HG02852 (cell line): ENCODE measurements around the gene UBTD1.

Experiments
- ATAC-seq: cut with Tn5 transposase; IDR thresholded peaks from one replicate; pipeline ENCODE4 v1.9.1; 2021; ENCODE audit warnings: mild to moderate bottlenecking, moderate library complexity; ENCODE audit not compliant: unreplicated experiment

The UBTD1 gene

GRCh38 chr10:97578171-97578844 lies 79.6 kb downstream of the UBTD1 start:
- no peak for ATAC-seq

- no peak for ATAC-seq
These were observed 82.0 kb downstream of the UBTD1 start for GRCh38 chr10:97580421-97581367.

- ATAC-seq: no peak
These were observed 83.4 kb downstream of the UBTD1 start for GRCh38 chr10:97582169-97582568.

DNA sequence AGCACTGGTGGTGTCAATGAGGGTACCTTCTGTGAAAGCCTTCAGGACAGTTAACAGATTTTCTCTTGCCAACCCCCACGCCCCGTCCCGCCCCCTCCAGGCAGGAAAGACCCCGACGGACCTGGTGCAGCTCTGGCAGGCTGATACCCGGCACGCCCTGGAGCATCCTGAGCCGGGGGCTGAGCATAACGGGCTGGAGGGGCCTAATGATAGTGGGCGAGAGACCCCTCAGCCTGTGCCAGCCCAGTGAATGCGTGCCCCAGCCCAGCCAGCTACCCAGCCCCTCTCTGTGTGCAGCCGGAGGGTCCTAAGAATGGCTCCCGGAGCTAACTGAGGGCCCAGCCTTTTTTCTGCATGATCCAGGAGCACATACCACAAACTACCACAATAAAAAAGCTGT lies 84.8 kb downstream of the UBTD1 start:
- no peak for ATAC-seq

GRCh38 chr10:97584060-97584797 lies 85.5 kb downstream of the UBTD1 start, which contains the start of gene HOGA1:
Gene HOGA1 (plus strand): TSS chr10:97584389. CDS start chr10:97584704, 315 bp downstream.
- no peak for ATAC-seq

GRCh38 chr10:97584798-97585438 lies 86.2 kb downstream of the UBTD1 start:
- ATAC-seq: no peak

DNA sequence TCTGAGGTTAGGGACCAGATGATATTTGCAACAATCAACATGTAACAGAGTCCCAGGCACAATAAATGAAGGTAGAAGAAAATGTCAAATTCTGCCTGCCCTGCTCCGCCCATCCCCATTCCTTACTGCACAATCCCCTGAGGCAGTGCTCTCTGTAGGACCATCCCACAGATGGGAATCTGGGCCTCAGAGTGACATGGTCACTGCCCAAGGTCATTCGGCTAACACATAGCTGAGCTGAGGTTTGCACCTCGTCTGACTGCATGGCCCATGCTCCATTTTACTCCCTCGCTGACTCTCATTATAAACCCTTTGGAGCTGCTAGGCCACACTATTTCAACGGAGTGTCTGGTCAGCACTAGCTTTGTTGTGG lies 86.7 kb downstream of the UBTD1 start:
- no peak for ATAC-seq

DNA sequence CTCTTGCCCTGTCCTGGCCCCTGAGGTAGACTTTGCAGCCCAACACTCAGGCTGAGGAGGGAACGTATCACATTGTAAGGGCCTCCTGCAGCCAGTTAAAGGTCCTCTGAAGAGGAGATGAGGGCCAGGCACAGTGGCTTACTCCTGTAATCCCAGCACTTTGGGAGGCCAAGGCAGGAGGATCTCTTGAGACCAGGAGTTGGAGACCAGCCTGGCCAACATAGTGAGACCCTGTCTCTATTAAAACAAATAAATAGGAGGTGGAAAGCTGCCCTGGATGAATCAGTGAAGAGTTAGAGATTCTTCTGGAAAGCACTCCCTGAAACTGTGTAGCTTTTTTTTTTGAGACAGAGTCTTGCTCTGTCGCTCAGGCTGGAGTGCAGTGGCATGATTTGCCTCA lies 88.5 kb downstream of the UBTD1 start:
- ATAC-seq: no peak

DNA sequence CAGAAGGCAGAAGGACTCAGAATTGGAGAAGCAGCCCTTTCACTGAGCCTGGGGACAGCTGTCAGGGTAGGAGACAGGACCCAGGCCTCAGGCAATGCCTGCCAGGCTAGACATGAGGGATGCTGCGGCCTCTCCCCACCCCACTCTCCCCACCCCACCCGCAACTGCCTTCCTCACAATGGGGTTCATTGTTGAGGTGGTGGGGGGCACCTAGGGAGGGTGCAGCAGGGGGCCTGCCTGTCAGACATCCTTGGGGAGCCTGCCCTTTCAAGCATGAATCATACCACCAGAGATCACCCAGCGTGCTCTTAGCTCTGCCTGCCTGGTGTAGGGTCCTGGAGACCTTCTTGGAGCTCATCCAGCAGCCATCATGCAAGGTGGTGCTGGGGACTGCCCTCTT lies 90.8 kb downstream of the UBTD1 start, which contains the start of gene C10orf62:
TSS of gene C10orf62 (plus strand) at position 243 of the 400 bp plus-strand sequence. CDS start 177 bp downstream, outside the sequence.
- no peak for ATAC-seq

- ATAC-seq: no peak
These were observed 91.5 kb downstream of the UBTD1 start for GRCh38 chr10:97590082-97590747.

DNA sequence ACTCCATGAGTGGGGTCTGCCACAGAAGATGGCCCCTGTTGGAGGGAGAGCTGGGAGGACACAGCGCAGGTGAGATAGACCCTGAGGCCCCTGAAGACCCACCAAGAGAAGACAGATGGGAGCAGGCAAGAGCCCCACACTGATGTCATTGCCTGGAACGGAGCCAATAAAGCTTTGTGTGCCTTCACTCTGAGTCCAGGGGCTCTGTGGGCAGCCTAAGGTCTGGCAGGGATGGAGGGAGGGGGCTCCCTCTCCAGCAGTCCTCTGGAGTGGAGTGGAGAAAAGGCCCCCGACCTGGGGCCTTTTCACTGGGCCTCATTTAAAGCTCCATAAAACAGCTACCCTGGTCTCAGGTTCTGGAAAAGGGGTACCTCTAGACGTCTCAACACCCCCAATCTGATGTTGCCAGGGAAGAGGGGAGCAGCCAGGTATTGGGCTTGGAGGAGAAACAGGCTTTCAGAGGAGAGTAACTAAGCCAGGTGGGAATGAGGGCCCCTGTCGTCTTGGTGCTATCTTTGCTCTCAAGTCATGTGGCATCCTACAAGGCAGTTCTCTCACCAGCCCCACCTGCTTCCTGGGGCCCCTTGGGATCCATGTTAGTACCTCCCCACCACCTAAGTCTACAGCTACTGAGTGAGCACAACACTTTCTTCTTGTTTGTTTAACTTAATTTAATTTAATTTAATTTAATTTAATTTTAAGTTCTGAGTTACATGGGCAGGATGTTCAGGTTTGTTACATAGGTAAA lies 92.2 kb downstream of the UBTD1 start:
- no peak for ATAC-seq

GRCh38 chr10:97593421-97593820 lies 94.7 kb downstream of the UBTD1 start:
- no peak for ATAC-seq

- ATAC-seq: no peak
These were observed 97.7 kb downstream of the UBTD1 start for GRCh38 chr10:97596101-97597082.

DNA sequence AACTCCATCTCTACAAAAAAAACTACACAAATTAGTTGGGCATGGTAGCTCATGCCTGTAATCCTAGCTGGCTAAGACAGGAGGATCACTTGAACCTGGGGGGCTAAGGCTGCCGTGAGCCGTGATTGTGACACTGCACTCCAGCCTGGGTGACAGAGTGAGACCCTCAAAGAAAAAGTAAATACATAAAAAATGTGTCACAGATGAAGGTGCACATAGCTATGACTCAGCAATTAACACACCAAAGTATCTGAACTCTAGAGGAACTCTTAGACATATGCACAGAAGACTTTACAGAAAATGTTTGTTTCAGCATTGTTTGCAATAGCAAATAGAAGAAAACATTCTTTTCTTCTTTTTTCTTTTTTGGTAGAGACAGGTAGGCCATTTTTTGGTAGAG lies 99.1 kb downstream of the UBTD1 start:
- ATAC-seq: no peak

- ATAC-seq: no peak
These were observed 99.9 kb downstream of the UBTD1 start for GRCh38 chr10:97598407-97599271.

GRCh38 chr10:97599272-97599619 lies 100.5 kb downstream of the UBTD1 start:
- ATAC-seq: no peak

GRCh38 chr10:97600616-97601015 lies 101.9 kb downstream of the UBTD1 start:
- no peak for ATAC-seq
